NOMO-1 treated with dmso at 0.1 percent for 144 hours (cell line): ENCODE measurements around the gene SH3BGRL2.

ENCODE experiments used
- DNase-seq: peaks from one replicate; lab custom pipeline; 2025; ENCODE audit not compliant: unreplicated experiment; lab: John Stamatoyannopoulos, UW

SH3BGRL2 gene

GRCh38 chr6:79694623-79695343 is 63.7 kb downstream of the SH3BGRL2 start:
- DNase-seq, result no peak

GRCh38 chr6:79697430-79697829 is 66.3 kb downstream of the SH3BGRL2 start:
- no peak for DNase-seq

GRCh38 chr6:79699606-79700005 is 68.5 kb downstream of the SH3BGRL2 start:
- DNase-seq, result no peak

- no peak for DNase-seq
These were observed 71.6 kb downstream of the SH3BGRL2 start for GRCh38 chr6:79702691-79703090.

GRCh38 chr6:79704200-79704599 is 73.1 kb downstream of the SH3BGRL2 start:
- DNase-seq, result no peak

GRCh38 chr6:79705456-79705995 is 74.4 kb downstream of the SH3BGRL2 start:
- DNase-seq, result no peak

- DNase-seq, result no peak
These were observed 75.4 kb downstream of the SH3BGRL2 start for GRCh38 chr6:79706527-79706926.

GRCh38 chr6:79707621-79708020 is 76.5 kb downstream of the SH3BGRL2 start:
- DNase-seq, result no peak

GRCh38 chr6:79708095-79708791 is 77.1 kb downstream of the SH3BGRL2 start:
- no peak for DNase-seq

GRCh38 chr6:79710127-79710526 is 79.0 kb downstream of the SH3BGRL2 start:
- DNase-seq, result no peak

GRCh38 chr6:79711167-79711566 is 80.0 kb downstream of the SH3BGRL2 start:
- DNase-seq, result no peak

- no peak for DNase-seq
These were observed 81.0 kb downstream of the SH3BGRL2 start for GRCh38 chr6:79712144-79712543.

GRCh38 chr6:79712616-79713135 is 81.5 kb downstream of the SH3BGRL2 start:
- DNase-seq, result no peak

- DNase-seq, result no peak
These were observed 82.7 kb downstream of the SH3BGRL2 start for GRCh38 chr6:79713701-79714322.

GRCh38 chr6:79717989-79718388 is 86.9 kb downstream of the SH3BGRL2 start:
- DNase-seq, result no peak

- DNase-seq, result no peak
These were observed 87.5 kb downstream of the SH3BGRL2 start for GRCh38 chr6:79718509-79719247.

- DNase-seq, result no peak
These were observed 88.3 kb downstream of the SH3BGRL2 start for GRCh38 chr6:79719248-79719960.

- DNase-seq, result no peak
These were observed 93.7 kb downstream of the SH3BGRL2 start for GRCh38 chr6:79724816-79725215.

GRCh38 chr6:79731471-79731870 is 100.3 kb downstream of the SH3BGRL2 start:
- DNase-seq, result no peak

GRCh38 chr6:79733388-79733787 is 102.3 kb downstream of the SH3BGRL2 start:
- DNase-seq, result no peak
